ENCODE measurements around the gene FSTL4.
"Not testable (repeated sequence)": the region's sequence is repeated elsewhere in the genome, so short reads cannot be mapped to it uniquely, and the experiment has no call there.

FSTL4 gene

GRCh38 chr5:133398646-133399101 is 213.7 kb downstream of the FSTL4 start:
- H3K9me3 Mint-ChIP-seq, result no peaks in the 10 kb centered on the region
- H3K27me3 Mint-ChIP-seq, result no peaks in the 10 kb centered on the region
- H3K36me3 Mint-ChIP-seq, result no peaks in the 10 kb centered on the region
- peaks cover 26% of the 10 kb centered on the region for H3K4me1 Mint-ChIP-seq
- no peak overlapping the region for H3K4me3 Mint-ChIP-seq
- H3K27ac Mint-ChIP-seq, result no peak overlapping the region

GRCh38 chr5:133397990-133398645 is 214.2 kb downstream of the FSTL4 start:
- H3K9me3 Mint-ChIP-seq, result no peaks in the 10 kb centered on the region
- H3K4me1 Mint-ChIP-seq, result peaks cover 26% of the 10 kb centered on the region
- H3K27ac Mint-ChIP-seq, result no peak overlapping the region
- no peaks in the 10 kb centered on the region for H3K27me3 Mint-ChIP-seq
- no peak overlapping the region for H3K4me3 Mint-ChIP-seq
- H3K36me3 Mint-ChIP-seq, result no peaks in the 10 kb centered on the region

- Mint-ChIP-seq H3K36me3 (no peaks in the 10 kb centered on the region), H3K27me3 (no peaks in the 10 kb centered on the region), H3K4me3 (no peak overlapping the region), H3K4me1 (peaks cover 26% of the 10 kb centered on the region), H3K27ac (no peak overlapping the region), H3K9me3 (no peaks in the 10 kb centered on the region)
These were observed 215.0 kb downstream of the FSTL4 start for GRCh38 chr5:133397348-133397747.

- H3K36me3 Mint-ChIP-seq, result no peaks in the 10 kb centered on the region
- peaks cover 26% of the 10 kb centered on the region for H3K4me1 Mint-ChIP-seq
- no peak overlapping the region for H3K27ac Mint-ChIP-seq
- no peaks in the 10 kb centered on the region for H3K27me3 Mint-ChIP-seq
- H3K9me3 Mint-ChIP-seq, result no peaks in the 10 kb centered on the region
- H3K4me3 Mint-ChIP-seq, result no peak overlapping the region
These were observed 215.5 kb downstream of the FSTL4 start for GRCh38 chr5:133396814-133397213.

- H3K4me3 Mint-ChIP-seq, result no peak overlapping the region
- H3K9me3 Mint-ChIP-seq, result no peaks in the 10 kb centered on the region
These were observed 216.1 kb downstream of the FSTL4 start for GRCh38 chr5:133396187-133396741.

GRCh38 chr5:133395207-133395606 is 217.1 kb downstream of the FSTL4 start:
- H3K27me3 Mint-ChIP-seq, H3K4me3 Mint-ChIP-seq, H3K9me3 Mint-ChIP-seq, H3K27ac Mint-ChIP-seq, H3K36me3 Mint-ChIP-seq: not testable (repeated sequence)
- H3K4me1 Mint-ChIP-seq, result peaks cover 26% of the 10 kb centered on the region

More at GRCh38 chr5:133396187-133396741, 216.1 kb downstream of the FSTL4 start:
- H3K27me3 Mint-ChIP-seq, result no peaks in the 10 kb centered on the region
- no peak overlapping the region for H3K27ac Mint-ChIP-seq
- H3K36me3 Mint-ChIP-seq, result no peaks in the 10 kb centered on the region
- peaks cover 26% of the 10 kb centered on the region for H3K4me1 Mint-ChIP-seq

GRCh38 chr5:133394477-133394817 is 217.9 kb downstream of the FSTL4 start:
- not testable (repeated sequence) for H3K27ac Mint-ChIP-seq, H3K4me3 Mint-ChIP-seq, H3K9me3 Mint-ChIP-seq, H3K27me3 Mint-ChIP-seq, H3K36me3 Mint-ChIP-seq
- H3K4me1 Mint-ChIP-seq, result peaks cover 26% of the 10 kb centered on the region

GRCh38 chr5:133393776-133394476 is 218.4 kb downstream of the FSTL4 start:
- Mint-ChIP-seq H3K27ac (no peak overlapping the region), H3K4me1 (peaks cover 25% of the 10 kb centered on the region), H3K9me3 (no peaks in the 10 kb centered on the region), H3K27me3 (no peaks in the 10 kb centered on the region), H3K36me3 (no peaks in the 10 kb centered on the region), H3K4me3 (no peak overlapping the region)

GRCh38 chr5:133392448-133392847 is 219.9 kb downstream of the FSTL4 start:
- Mint-ChIP-seq H3K27ac (no peak overlapping the region), H3K4me1 (peaks cover 11% of the 10 kb centered on the region), H3K36me3 (no peaks in the 10 kb centered on the region)

GRCh38 chr5:133391354-133392136 is 220.8 kb downstream of the FSTL4 start:
- Mint-ChIP-seq H3K27ac (no peak overlapping the region), H3K36me3 (no peaks in the 10 kb centered on the region), H3K4me1 (peaks cover 4% of the 10 kb centered on the region), H3K4me3 (no peak overlapping the region), H3K9me3 (no peaks in the 10 kb centered on the region), H3K27me3 (peaks cover 4% of the 10 kb centered on the region)

More at GRCh38 chr5:133392448-133392847, 219.9 kb downstream of the FSTL4 start:
- no peak overlapping the region for H3K4me3 Mint-ChIP-seq
- H3K9me3 Mint-ChIP-seq, result no peaks in the 10 kb centered on the region
- H3K27me3 Mint-ChIP-seq, result peaks cover 4% of the 10 kb centered on the region

GRCh38 chr5:133390416-133391353 is 221.7 kb downstream of the FSTL4 start:
- Mint-ChIP-seq H3K4me1 (no peaks in the 10 kb centered on the region), H3K4me3 (no peak overlapping the region), H3K27me3 (peaks cover 4% of the 10 kb centered on the region), H3K36me3 (no peaks in the 10 kb centered on the region), H3K27ac (no peak overlapping the region), H3K9me3 (no peaks in the 10 kb centered on the region)

- Mint-ChIP-seq H3K27ac (no peak overlapping the region), H3K9me3 (no peaks in the 10 kb centered on the region), H3K4me3 (no peak overlapping the region), H3K27me3 (peaks cover 4% of the 10 kb centered on the region), H3K4me1 (no peaks in the 10 kb centered on the region), H3K36me3 (no peaks in the 10 kb centered on the region)
These were observed 223.2 kb downstream of the FSTL4 start for GRCh38 chr5:133389066-133389590.

GRCh38 chr5:133387621-133388020 is 224.7 kb downstream of the FSTL4 start:
- no peaks in the 10 kb centered on the region for H3K4me1 Mint-ChIP-seq
- H3K27me3 Mint-ChIP-seq, result peaks cover 4% of the 10 kb centered on the region
- no peaks in the 10 kb centered on the region for H3K9me3 Mint-ChIP-seq
- no peak overlapping the region for H3K27ac Mint-ChIP-seq
- H3K36me3 Mint-ChIP-seq, result no peaks in the 10 kb centered on the region
- no peak overlapping the region for H3K4me3 Mint-ChIP-seq

- Mint-ChIP-seq H3K36me3 (no peaks in the 10 kb centered on the region), H3K4me3 (no peak overlapping the region), H3K9me3 (no peaks in the 10 kb centered on the region), H3K4me1 (no peaks in the 10 kb centered on the region), H3K27ac (no peak overlapping the region), H3K27me3 (peaks cover 4% of the 10 kb centered on the region)
These were observed 225.2 kb downstream of the FSTL4 start for GRCh38 chr5:133387091-133387490.

GRCh38 chr5:133386662-133387061 is 225.7 kb downstream of the FSTL4 start:
- H3K36me3 Mint-ChIP-seq, result no peaks in the 10 kb centered on the region
- H3K4me3 Mint-ChIP-seq, result no peak overlapping the region
- no peak overlapping the region for H3K27ac Mint-ChIP-seq
- H3K4me1 Mint-ChIP-seq, result no peaks in the 10 kb centered on the region
- H3K27me3 Mint-ChIP-seq, result peaks cover 4% of the 10 kb centered on the region
- H3K9me3 Mint-ChIP-seq, result no peaks in the 10 kb centered on the region
